PC-3 (cell line): ENCODE measurements around the gene CSRNP3.

ENCODE experiments used
- CTCF ChIP-seq: fragments of 300-600 bp; sonication (generic); conservative IDR thresholded peaks from 2 replicates; pipeline ENCODE4 v1.5.1; 2017; ENCODE audit warnings: antibody characterized with exemption, low read depth, mild to moderate bottlenecking, low read length
- EZH2phosphoT487 ChIP-seq: fragments of 300-600 bp; sonication (generic); IDR thresholded peaks from 2 replicates; pipeline ENCODE4 v1.6.1; 2018; ENCODE audit warnings: mild to moderate bottlenecking, antibody characterized with exemption, low read length, borderline replicate concordance

DNA sequence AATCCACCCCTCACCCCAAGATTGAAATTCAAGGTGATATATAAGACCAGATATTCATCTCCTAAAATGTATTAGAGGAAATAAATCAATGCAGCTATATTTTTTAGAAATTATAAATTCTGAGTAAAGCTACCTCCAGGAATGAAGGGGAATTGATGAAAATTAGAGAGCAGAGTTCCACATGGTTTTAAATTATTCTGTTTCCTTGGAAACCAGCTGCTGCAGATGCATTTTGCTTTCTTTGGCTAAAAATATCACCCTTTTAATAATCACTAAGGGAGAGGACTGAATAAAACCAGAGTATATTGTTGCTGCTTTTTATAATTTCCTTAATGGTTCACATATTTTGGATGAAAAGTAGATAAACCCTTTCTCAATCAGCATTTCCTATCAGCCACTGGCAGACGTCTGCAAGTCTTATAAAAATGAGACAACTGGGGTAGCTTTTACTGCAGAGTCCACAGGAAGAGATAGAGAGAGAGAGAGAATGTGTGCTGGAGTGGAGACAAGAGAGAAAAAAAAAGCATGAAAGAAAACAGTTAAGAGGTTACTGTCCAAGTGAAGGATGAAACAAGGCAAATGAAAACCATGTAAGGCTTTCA, 2.0 kb downstream of the CSRNP3 start:
- TF ChIP-seq CTCF: no peak
- TF ChIP-seq EZH2phosphoT487: no peak
